ENCODE results near the gene KLHL15.

Gene KLHL15

DNA sequence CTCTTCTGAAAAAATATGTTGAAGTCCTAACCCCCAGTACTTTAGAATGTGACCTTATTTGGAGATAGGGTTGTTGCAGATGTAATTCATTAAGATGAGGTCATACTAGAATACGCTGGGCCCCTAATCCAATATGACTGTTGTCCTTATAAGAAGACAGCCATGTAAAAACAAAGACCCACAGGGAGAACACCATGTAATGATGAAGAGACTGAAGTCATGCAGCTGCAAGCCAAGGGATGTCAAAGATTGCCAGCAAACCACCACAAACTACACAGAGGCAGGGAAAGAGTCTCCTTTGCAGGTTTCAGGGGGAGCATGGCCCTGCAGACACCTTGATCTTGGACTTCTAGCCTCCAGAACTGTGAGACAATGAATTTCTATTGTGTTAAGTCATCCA, 81.8 kb downstream of the KLHL15 start:
- no peak for DNase-seq

- DNase-seq: no peak
These were observed 82.8 kb downstream of the KLHL15 start for GRCh38 chrX:23944234-23944633.

DNA sequence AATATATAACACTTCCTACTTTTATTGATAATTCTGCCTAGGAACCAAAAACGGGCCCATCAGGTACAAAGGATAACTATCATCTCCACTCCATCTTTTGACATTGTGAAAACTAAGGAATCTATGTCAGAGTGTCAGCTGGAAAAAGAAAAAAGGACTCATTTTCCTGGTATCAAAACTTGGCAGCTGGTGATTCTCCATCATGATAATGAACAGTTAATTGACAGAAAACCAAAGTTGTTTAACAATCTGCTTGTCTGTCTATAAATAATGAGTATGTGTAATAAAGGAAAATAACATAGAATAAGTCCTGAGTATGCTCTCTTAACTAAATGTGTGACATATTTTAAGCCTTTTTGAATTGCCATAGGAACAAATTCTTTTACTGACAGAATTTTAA, 87.8 kb downstream of the KLHL15 start:
- no peak for DNase-seq

DNA sequence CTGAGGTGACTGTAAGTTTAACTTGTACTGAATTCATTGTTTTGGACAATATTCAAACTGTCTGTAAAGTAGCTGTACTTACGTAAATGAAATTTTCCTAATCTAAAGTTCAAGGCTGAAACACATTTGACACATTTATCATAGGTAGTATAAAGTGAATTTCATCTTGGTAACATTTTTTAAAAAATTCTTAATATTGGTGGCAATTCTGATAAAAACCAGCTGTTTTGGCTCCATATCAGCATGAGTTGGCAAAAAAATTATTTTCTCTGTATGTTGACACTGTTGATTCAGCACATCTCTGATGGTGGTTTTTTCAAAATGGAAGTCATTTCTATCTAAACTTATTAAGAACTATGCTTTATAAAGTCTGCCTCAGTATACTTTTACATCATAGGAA, 88.3 kb downstream of the KLHL15 start:
- DNase-seq: peak; percentile 28

GRCh38 chrX:23937100-23937499, 89.9 kb downstream of the KLHL15 start:
- DNase-seq: no peak

- no peak for DNase-seq
These were observed 90.8 kb downstream of the KLHL15 start for GRCh38 chrX:23936180-23936579.

GRCh38 chrX:23935106-23935505, 91.9 kb downstream of the KLHL15 start:
- no peak for DNase-seq
